T-helper 2 cell (primary cell): ENCODE measurements around the gene SPRR1A.

Source experiments
- DNase-seq, 5 experiments: peaks; one replicate each; pipeline versions ENCODE4 v3.0.0 to v3.0.0-alpha.2; 2012 to 2022

The SPRR1A gene

GRCh38 chr1:153032677-153033308 lies 48.9 kb downstream of the SPRR1A start:
- no peak for DNase-seq

GRCh38 chr1:153035211-153035610 lies 51.3 kb downstream of the SPRR1A start:
- DNase-seq: no peak
